Stimulated activated CD8-positive, alpha-beta memory T cell treated with anti-CD3 and anti-CD28 coated beads, Interleukin-7, amount 100 ng/mL, for 4 hours (primary cell): ENCODE results near the gene CAPN5.
A peak's percentile ranks its signal among the peaks of the same experiment; 100 is the strongest.

ENCODE experiments used
- DNase-seq, 2 donors: peaks; one replicate each; pipeline ENCODE4 v3.0.0-alpha.2; 2020; ENCODE audit warnings: low read depth in 2 of 2

CAPN5 gene

DNA sequence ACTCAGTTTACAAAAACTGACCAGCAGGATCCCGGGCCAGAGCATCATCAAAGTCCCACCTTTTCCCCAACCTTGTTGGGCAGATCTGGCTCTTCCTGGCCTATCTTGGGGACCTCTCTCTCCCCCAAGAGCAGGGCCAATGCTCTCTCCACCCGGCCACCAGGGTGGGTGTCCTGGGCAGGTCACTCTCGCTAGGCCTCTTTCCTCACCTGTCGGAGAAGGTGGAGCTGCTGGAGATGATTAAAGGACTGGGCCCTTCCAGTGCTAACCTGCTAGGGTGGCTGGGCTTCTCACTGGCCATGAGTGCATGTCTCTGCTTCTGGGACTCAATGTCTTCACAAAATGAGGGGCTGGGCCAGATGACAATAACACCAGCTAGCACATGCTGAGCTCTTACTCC is 2.9 kb upstream of the CAPN5 start:
- no peak for DNase-seq

- DNase-seq, result no peak
Measured at GRCh38 chr11:77064648-77065217, 2.0 kb upstream of the CAPN5 start.

GRCh38 chr11:77065878-77066228 is 918 bp upstream of the CAPN5 start:
- DNase-seq, result no peak

DNA sequence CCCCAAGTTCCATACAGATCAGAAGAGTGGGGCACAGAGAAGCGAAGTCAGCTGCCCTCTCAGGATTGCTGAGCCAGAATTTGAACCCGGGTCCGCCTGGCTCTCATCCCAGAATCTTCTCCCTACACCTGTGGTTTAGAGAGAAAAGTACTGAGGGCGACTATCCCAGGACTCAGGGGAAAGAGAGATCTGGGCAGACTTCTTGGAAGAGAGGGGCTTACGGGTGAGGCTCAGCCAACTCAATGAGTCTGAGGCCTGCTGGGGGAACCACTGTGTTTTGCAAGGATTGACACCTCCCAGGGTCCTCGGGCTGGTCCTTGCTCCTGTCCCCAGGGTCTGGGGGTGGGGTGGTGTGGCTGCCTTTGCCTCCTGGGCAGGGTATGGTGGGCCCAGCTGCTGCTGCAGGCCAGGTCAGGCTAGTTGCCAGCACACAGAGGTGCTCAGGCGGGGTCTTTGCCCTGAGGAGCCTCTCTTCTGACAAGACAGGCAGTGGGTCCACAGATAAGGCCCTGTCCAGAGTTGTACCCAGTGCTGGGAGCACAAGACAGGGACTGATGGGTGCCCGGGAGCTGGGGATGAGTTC is 1.2 kb downstream of the CAPN5 start:
- DNase-seq, result no peak

DNA sequence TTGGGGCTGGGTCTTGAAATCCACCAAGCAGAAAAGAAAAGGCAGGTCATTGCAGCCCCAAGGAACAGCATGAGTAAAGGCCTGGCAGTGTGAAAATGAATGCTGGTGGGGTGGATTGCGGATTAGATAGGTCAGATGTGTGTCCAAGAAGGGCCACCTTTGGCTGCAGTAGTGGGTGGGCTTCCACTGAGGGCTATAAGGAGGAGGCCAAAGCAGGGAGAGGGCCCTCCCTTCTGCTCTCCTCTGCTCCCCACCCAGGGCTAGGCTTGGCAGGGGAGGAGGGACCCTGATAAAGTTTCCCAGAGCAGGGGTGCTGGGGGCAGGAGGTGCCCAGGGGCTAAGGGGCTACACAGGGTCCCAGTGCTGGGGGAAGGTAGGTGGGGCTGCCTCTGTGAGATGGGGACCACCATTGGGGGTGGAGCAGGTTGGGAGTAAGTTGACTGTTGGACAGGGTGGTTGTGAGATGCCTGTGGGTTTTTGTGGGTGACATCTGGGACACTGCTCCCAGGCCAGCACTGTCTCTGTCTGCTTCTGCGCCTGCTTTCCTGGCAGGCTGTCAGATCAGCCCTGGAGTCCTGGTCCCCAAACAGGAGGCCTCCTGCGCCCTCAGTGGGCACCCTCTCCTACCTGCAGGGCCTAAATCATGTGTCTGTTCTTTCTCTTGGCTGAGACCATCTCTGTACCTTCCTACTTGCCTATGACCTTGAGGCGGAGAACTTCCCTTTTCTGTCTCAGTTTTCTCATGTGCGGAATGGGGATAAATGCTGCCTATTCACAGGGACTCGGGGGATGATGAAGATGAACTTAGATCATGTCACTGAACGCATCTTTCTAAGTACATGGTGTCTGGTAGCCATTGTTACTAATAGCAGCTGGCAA is 1.9 kb downstream of the CAPN5 start:
- no peak for DNase-seq

DNA sequence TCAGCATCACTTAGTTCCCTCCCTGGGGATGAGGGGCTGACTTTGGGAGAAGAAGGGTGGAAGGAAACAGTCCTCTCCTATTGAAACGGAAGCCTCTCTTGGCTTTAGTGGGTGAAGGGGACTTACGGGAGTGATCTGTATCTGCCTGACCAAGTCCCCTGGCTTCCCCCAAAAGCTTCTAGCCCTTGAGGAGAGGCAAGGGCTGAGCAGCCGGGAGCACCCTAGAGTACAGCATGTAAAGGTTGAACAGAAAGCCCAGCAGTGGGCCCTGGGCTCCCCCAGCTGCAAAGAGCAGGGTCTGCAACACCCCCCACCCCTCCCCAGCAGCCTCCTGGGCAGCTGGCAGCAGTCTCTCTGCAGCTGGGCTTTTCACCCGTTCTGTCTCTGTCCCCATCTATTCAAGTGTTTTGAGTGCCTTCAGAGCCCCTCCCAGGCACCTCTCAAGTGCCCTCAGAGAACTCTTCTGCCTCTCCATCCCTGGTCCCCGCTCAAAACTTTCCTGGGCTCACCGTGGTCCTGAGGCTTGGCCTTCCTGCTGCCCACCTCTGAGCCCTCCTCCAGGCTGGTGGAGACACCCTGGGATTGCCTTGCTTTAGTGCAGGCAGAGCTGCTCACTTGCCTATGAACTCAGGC is 2.7 kb downstream of the CAPN5 start:
- no peak for DNase-seq

GRCh38 chr11:77069969-77070582 is 3.3 kb downstream of the CAPN5 start:
- no peak for DNase-seq

- DNase-seq, result no peak
Measured at GRCh38 chr11:77071077-77071476, 4.3 kb downstream of the CAPN5 start.

GRCh38 chr11:77071671-77072605 is 5.2 kb downstream of the CAPN5 start:
- DNase-seq, result no peak

DNA sequence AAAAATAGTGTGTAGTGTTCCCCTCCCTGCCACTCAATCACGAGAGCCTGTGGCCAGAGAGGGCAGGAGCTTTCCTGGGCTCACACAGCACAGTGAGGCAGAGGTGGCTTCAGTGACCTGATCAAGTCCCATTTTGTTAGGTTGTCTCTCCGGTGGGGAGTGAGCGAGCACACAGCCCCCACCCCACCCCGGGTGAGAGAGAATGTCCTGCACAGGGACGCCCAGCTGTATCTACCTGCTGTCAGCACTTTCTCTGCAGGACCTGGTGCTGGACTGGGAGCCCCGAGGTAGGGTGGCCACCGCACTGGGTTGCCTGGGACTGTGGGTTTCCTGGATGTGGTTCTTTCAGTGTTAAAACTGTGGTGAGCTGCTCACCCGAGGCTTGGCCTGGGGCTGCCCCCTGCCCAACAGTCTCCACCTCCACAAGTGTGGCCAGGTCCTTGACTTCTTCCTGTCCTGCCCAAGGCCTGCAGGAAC is 6.1 kb downstream of the CAPN5 start:
- peak in 1 of 2 donors; percentile 9 for DNase-seq

- no peak for DNase-seq
Measured at GRCh38 chr11:77073328-77074001, 6.7 kb downstream of the CAPN5 start.

DNA sequence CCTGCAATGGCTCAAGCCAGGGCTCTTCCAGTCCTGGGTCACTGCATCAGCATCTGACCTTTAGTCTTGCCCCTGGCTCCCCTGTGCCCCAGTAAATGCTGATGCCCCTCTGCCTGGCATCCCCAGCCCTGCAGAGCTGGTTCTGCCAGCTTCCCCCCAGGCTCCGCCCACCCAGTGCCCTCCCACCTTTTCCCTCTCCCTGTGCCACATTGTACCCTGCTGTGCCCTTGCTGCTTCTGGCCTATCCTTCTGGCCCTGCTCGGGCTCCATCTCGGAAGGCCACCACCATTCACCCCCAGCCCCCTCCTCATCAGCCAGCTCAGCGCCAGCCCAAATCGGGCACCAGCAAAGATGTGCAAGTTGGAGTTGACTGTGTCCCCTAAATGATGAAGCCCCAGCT is 7.4 kb downstream of the CAPN5 start:
- no peak for DNase-seq

DNA sequence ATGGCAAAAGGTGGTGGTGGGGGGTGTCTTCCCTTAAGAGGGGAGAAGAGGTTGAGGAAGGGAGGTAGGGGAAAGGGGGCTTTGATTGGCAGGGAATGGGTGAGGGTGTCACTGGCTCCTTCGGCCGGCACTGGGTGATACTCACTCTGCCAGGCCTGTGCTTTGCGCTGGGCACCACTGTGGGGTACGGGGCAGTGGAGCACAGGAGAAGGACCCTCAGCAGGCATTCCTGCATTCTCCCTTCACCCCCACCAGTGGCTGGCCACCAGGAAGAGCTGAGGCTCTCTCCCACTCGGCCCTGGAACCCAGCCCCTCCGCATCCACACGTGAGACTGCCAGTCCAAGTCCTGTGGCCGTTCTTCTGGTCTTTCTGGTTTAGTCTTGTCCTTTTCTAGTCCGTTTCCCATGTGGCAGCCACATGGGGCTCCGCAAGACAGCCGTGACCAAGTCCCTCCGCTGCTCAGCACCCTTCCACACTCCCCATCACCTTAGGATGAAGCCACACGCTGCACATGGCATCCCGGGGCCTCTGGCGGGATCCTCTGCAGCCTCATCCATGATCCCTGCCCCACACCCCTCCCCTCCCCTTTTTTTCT is 8.0 kb downstream of the CAPN5 start:
- no peak for DNase-seq

- no peak for DNase-seq
Measured at GRCh38 chr11:77075425-77075905, 8.7 kb downstream of the CAPN5 start.

DNA sequence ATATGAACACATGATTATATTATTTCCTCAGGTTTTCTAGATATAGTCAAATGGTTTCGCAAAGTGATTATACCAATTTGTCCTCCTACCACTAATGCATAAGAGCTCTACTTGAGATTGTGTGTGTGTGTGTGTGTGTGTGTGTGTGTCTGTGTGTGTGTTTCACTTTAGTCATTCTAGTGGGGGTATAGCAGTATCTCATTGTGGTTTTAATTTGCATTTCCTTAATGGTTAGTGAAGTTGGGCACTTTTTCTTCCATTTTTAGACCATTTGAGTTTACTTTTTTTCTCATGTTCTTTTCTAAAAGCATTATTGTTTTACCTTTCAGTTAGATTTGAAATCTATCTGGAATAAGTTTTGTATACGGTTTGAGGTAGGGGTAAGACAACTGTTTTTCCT is 12.9 kb downstream of the CAPN5 start:
- DNase-seq, result no peak

- no peak for DNase-seq
Measured at GRCh38 chr11:77080643-77081210, 14.0 kb downstream of the CAPN5 start.

- no peak for DNase-seq
Measured at GRCh38 chr11:77081381-77081851, 14.6 kb downstream of the CAPN5 start.

- no peak for DNase-seq
Measured at GRCh38 chr11:77081976-77082836, 15.4 kb downstream of the CAPN5 start.
